RPMI8226 (cell line): ENCODE results near the gene CCDC91.
"Not testable (repeated sequence)": the region's sequence is repeated elsewhere in the genome, so short reads cannot be mapped to it uniquely, and the experiment has no call there.

Experiments used
- DNase-seq: peaks from one replicate; pipeline ENCODE4 v3.0.0-alpha.2; 2015

The CCDC91 gene

GRCh38 chr12:28379779-28380178 is 189.5 kb downstream of the CCDC91 start:
- not testable (repeated sequence) for DNase-seq

DNA sequence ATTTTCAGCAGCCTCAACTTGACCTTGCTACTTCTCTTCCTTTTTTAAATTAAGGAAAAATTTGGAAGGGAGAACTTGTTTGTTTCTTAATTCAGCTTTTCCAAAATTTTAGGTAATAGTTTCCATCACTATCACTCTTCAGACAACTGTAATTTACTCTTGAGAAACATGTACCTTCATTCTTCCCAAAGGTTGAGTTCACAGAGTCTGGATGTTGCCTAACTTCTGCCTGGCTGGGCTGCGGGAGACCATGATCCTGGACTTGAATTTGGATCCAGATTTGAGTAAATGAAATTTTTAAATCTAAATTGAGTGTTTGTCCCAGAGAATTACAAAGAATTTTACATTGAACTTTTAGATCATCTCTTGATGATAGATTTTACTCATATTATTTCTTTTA is 193.1 kb downstream of the CCDC91 start:
- no peak for DNase-seq

- no peak for DNase-seq
Observed at GRCh38 chr12:28388879-28389278, 198.6 kb downstream of the CCDC91 start.

DNA sequence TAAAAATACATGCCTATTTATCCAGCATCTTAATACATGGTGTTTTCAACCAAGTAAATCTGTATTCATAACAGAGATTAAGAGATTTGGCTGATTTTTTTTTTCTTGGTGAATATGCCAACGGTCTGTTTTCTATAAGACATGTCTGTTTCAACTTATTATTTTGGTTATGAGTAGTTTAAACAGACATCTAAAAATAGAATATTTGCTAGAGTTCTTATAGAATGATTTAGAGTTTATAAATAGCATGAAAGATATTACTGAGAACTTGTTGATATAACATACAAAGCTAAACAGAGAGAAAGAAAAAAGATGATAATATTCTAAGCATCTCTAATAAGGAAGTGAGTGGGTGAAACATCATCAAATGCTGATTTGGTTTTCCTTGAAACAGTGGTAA is 199.9 kb downstream of the CCDC91 start:
- DNase-seq, result no peak

GRCh38 chr12:28390761-28391385 is 200.6 kb downstream of the CCDC91 start:
- DNase-seq, result no peak

GRCh38 chr12:28409892-28410291 is 219.6 kb downstream of the CCDC91 start:
- DNase-seq, result no peak

DNA sequence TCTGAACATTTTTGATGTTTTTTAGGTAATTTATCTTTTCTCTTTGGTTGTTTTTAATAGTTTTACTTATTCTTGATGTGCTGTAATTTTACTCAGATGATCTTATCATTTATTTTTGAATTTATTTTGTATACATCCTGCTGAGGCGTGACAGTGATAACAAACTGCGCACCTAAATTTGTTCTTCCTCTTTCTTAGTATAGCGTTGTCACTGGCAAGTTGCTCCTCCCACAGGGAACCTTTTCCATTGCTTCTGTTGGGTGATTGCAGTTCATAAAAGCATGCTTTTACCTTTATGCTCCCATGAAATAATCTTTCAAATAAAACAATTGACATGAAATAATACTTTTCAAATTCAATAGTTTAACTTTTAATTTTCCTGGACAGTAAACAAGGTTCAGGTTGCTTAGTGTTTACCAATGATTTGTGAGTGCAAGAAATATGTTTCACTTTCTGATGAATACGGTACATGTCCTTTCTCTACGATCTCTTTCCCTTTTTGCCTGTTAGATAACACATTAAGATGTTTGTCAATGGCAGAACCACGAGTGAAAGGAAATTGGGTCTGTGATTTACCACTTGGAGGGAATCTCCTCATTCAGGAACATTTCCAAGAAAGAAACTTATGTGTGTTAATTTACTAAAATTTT is 223.3 kb downstream of the CCDC91 start:
- DNase-seq, result no peak

DNA sequence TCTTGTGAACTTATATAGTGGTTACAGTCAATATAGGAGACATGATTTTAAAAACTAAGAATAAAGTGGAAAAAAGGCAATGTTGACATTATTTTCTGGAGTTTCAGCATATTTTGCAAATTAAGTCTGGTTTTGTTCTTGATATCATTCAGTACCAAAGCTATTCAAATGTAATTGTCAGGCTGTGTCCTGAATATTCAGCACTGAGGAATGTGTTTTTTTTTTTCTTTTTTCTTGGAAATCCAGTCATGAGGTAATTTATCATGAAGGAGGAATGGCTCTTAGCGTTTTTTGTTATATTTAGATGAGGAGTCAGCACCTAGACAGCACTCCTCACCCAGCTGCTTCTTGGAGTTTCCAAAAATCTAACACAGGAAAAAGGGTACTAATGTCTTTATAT is 225.5 kb downstream of the CCDC91 start:
- no peak for DNase-seq

DNA sequence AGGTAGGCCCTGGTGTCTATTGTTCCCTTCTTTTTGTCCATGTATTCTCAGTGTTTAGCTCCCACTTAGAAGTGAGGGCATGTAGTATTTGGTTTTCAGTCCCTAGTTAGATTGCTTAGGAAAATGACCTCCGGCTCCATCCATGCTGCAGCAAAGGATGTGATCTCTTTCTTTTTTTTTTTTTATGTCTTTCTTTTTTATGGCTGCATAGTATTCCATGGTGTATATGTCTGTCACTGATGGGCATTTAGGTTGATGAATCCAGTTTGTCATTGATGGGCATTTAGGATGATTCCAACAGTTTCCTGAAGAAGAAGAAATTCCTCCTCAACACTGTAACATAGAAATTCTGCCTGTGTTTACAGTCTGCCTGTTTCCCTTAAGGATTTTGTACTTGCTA is 231.1 kb downstream of the CCDC91 start:
- DNase-seq, result no peak

GRCh38 chr12:28424965-28425364 is 234.7 kb downstream of the CCDC91 start:
- no peak for DNase-seq

DNA sequence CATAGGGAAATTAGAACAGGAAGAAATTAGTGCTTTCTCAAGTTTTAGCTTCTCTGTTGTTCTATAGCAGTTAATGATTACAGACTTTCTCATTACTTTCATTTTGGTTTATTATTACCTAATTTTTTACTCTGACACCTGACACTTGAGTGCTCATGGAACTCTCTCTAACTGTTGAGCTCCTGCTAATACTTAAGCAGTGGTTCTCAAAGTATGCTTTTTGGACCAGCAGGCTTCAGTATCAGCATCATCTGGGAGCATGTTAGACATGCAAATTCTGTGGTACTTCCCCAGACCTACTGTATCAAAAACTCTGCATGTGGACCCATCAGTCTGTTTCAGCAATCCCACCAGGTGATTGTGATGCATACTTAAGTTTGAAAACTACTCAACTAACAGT is 235.3 kb downstream of the CCDC91 start:
- no peak for DNase-seq

- no peak for DNase-seq
Observed at GRCh38 chr12:28427046-28427445, 236.8 kb downstream of the CCDC91 start.

GRCh38 chr12:28440081-28440608 is 249.9 kb downstream of the CCDC91 start:
- no peak for DNase-seq

DNA sequence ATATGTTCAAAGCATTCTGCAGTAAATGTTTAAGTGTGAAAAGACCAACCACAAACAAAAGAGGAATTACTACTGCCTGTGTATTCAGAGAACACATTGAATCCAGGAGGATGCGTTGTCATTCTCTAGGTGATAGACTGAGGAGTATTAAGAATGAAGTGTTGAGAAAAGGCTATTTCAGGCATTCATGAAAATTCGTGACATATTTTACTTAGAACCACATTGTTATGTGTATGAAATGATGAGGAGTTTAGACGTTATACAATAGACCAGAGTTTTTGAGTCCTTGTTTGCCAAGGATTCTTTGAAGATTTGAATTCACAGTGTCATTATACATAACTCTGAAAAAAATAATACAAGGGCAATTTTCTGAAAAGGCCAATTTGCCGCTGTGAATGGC is 251.8 kb downstream of the CCDC91 start:
- no peak for DNase-seq

GRCh38 chr12:28443337-28443736 is 253.1 kb downstream of the CCDC91 start:
- DNase-seq, result no peak

DNA sequence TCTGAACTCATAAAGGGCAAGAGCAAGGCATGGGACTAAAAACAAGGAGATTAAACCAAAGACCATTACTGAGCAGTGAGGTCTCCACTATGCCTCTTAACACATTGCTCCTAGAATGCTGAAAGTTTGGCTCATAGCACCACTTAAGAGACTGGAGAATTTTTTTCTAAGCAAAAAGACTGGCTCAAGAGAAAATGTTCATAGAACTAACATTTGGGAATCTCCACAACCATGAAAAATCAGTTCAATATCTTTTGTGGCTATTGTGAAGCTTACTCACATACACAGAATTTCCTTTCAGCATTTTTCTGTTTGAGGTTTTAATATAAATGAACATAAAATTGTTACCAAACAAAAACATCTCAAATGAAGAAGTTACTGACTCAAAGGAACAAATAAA is 255.8 kb downstream of the CCDC91 start:
- no peak for DNase-seq

GRCh38 chr12:28453686-28454085 is 263.4 kb downstream of the CCDC91 start:
- no peak for DNase-seq

GRCh38 chr12:28456934-28457710 is 266.9 kb downstream of the CCDC91 start:
- no peak for DNase-seq

GRCh38 chr12:28457785-28458184 is 267.5 kb downstream of the CCDC91 start:
- peak; percentile 26 for DNase-seq

- no peak for DNase-seq
Observed at GRCh38 chr12:28459481-28459880, 269.2 kb downstream of the CCDC91 start.

- no peak for DNase-seq
Observed at GRCh38 chr12:28460420-28461130, 270.3 kb downstream of the CCDC91 start.

DNA sequence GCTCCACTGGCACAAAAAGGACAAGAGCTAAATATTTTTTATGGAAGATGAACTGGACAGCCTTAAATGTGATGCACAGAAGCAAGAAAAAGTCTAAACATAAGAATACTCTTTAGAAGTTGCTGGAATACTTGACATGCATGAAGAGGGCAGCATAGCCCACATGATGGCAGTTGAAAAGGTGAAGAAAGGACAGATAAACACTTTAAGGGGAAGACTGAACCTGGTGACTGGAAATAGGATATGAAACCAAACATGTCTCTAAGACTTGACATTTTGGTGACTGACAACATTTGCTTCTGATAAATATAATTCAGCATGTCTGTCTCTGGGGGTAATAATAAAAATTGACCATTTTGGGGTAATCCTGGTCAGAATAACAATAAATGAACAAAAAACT is 273.1 kb downstream of the CCDC91 start:
- no peak for DNase-seq

DNA sequence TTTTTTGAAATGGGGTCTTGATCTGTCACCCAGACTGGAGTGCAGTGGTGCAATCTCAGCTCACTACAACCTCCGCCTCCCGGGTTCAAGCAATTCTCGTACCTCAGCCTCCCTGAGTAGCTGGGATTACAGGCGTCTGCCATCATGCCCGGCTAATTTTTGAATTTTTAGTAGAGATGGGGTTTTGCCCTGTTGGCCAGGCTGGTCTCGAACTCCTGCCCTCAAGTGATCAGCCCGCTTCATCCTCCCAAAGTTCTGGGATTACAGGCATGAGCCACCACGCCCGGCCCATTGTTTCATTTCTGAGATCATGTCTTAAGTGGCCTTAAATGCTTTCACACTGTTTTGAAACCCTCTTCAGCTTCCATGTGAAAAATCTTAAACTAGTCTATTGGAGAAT is 281.5 kb downstream of the CCDC91 start:
- DNase-seq, result not testable (repeated sequence)
